ENCODE measurements around the gene GART. TPM values are rescaled to one million over a fixed set of nuclear protein-coding genes. Genes with fewer than 3 reads are reported as not detected.

The GART gene
- total and polyA plus RNA-seq, 2 donors (not counting 3 experiments of a cell fraction or from before 2014, with no cell fraction given): 12.0 to 112 TPM

DNA sequence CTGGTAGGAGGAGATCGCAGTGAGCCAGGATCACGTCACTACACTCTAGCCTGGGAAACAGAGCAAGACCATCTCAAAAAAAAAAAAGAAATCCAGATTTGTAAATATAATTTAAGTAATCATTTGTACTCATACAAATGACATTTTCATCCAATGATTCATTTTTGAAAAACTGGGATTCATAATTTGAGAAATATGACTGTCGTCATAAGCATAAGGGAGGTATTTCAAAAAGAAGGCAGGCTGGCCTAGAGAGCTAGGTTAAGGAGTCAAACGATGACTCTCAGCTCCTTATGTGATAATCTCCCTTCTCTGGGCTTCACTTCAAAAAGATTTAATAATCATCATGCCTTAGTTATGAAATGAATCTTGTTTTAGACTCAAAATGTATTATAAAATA, 2.3 kb downstream of the GART start:
- BruUV-seq (replicated peaks): no TSS peak
- peaks cover 54% of the 10 kb centered on the region for H3K79me2 ChIP-seq (ENCODE audit: control insufficient read depth, insufficient read depth, low read length)
- TF ChIP-seq, protein P1, sequence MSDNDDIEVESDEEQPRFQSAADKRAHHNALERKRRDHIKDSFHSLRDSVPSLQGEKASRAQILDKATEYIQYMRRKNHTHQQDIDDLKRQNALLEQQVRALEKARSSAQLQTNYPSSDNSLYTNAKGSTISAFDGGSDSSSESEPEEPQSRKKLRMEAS (IDR thresholded peaks at IDR 0.05; ENCODE audit: insufficient read depth, insufficient read length): no peak
- no peak for TF ChIP-seq JUN (IDR thresholded peaks at IDR 0.05; ENCODE audit: borderline replicate concordance, insufficient read depth, insufficient read length, low read depth)
- no peak for TF ChIP-seq MYC (IDR thresholded peaks at IDR 0.05; ENCODE audit: low read depth, low read length)
- TF ChIP-seq POLR2AphosphoS5 (IDR thresholded peaks at IDR 0.05; ENCODE audit: insufficient read depth, low read depth, low read length): no peak
- no peak for TF ChIP-seq POLR2A (IDR thresholded peaks at IDR 0.05; ENCODE audit: low read depth, low read length)
- no peak for TF ChIP-seq EZH2 (IDR thresholded peaks at IDR 0.05; ENCODE audit: borderline replicate concordance, low read depth, low read length, severe bottlenecking)
- TF ChIP-seq, protein P2, sequence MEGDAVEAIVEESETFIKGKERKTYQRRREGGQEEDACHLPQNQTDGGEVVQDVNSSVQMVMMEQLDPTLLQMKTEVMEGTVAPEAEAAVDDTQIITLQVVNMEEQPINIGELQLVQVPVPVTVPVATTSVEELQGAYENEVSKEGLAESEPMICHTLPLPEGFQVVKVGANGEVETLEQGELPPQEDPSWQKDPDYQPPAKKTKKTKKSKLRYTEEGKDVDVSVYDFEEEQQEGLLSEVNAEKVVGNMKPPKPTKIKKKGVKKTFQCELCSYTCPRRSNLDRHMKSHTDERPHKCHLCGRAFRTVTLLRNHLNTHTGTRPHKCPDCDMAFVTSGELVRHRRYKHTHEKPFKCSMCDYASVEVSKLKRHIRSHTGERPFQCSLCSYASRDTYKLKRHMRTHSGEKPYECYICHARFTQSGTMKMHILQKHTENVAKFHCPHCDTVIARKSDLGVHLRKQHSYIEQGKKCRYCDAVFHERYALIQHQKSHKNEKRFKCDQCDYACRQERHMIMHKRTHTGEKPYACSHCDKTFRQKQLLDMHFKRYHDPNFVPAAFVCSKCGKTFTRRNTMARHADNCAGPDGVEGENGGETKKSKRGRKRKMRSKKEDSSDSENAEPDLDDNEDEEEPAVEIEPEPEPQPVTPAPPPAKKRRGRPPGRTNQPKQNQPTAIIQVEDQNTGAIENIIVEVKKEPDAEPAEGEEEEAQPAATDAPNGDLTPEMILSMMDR (IDR thresholded peaks at IDR 0.05; ENCODE audit: extremely low read depth in 1 of 2, insufficient read depth in 1 of 2, low read depth in 1 of 2, low read length in 2 of 2): no peak
- ChIA-PET CTCF (no interaction called here), POLR2A (interaction anchor here (0.6 kb wide), 1 partner anchor 55 kb away, joined by 4 read pairs; no protein-coding TSS in a partner anchor)
- H3K9me1 ChIP-seq (replicated peaks; ENCODE audit: control insufficient read depth, extremely low read depth, insufficient read depth, low read length): no peaks in the 10 kb centered on the region
- peaks cover 7% of the 10 kb centered on the region for H4K20me1 ChIP-seq (replicated peaks; ENCODE audit: control insufficient read depth, extremely low read depth, insufficient read depth, low read length)
- H3K4me1 ChIP-seq (ENCODE audit: control insufficient read depth, extremely low read depth, insufficient read depth, low read length): peaks cover 16% of the 10 kb centered on the region
- H3K9me3 ChIP-seq (replicated peaks; ENCODE audit: control insufficient read depth, insufficient read depth, low read length): no peaks in the 10 kb centered on the region
- H3K36me3 ChIP-seq (ENCODE audit: control insufficient read depth in 2 of 2, extremely low read depth in 1 of 2, insufficient read depth in 2 of 2, low read length in 2 of 2): peaks cover 1 to 7% of the 10 kb centered on the region in 2 experiments
- DNase-seq (ENCODE audit: low read depth, low spot score) (no peak), FAIRE-seq (no peak)
- intact Hi-C loops (cut with micrococcal nuclease): loop anchor here (5.0 kb wide), 1 partner anchor 68 kb away; no protein-coding TSS in a partner anchor
- no peak overlapping the region for H3K27ac ChIP-seq (ENCODE audit: insufficient read depth, low read depth, low read length)
- H3K9ac ChIP-seq (replicated peaks; ENCODE audit: extremely low read depth, insufficient read depth, low read length): no peak overlapping the region
- H3K4me2 ChIP-seq (ENCODE audit: insufficient read depth, low read length): no peak overlapping the region
- H3K4me3 ChIP-seq (replicated peaks in 1 of 3; ENCODE audit: insufficient read depth in 1 of 3, low read depth in 1 of 3, low read length in 3 of 3): no peak overlapping the region
- H3K27me3 ChIP-seq (ENCODE audit: control insufficient read depth in 2 of 2, insufficient read depth in 2 of 2, low read length in 2 of 2): no peaks in the 10 kb centered on the region
- dilution Hi-C loops (cut with MboI; ENCODE audit: extremely low pct_ligation_motif_present, low sequenced_read_pairs): no loop called here
- H2AFZ ChIP-seq (ENCODE audit: low read depth, low read length): no peak overlapping the region

All from endothelial cell of umbilical vein (primary cell).